Fibroblast of villous mesenchyme (primary cell): ENCODE data around the gene KLK11. TPM values are rescaled to one million over a fixed set of nuclear protein-coding genes. Genes with fewer than 3 reads are reported as not detected.

Experiments used
- DNase-seq: peaks from one replicate; pipeline ENCODE4 v3.0.0-alpha.2; 2010; ENCODE audit warnings: low read depth
- H3K4me3 ChIP-seq: 2 replicates; pipeline ENCODE4 v1.5.1; 2011; ENCODE audit warnings: low read depth, mild to moderate bottlenecking, low read length
- CTCF ChIP-seq: IDR thresholded peaks from 2 replicates; pipeline ENCODE4 v1.5.1; 2012; ENCODE audit warnings: low read depth, mild to moderate bottlenecking, low read length; ENCODE audit not compliant: insufficient read depth
- total RNA-seq: library from RNA; depleted of rRNA; stranded (reverse); fragments of >200 nt; gene quantifications from 2 replicates; pipeline ENCODE4 v1.2.3, GENCODE V29; 2012

The KLK11 gene
- total RNA-seq, 1 donor, result not detected

- DNase-seq, result no peak
- TF ChIP-seq CTCF, result no peak
- no peak within 1 kb of the TSS for H3K4me3 ChIP-seq
Measured at GRCh38 chr19:51064534-51065220, 38.3 kb upstream of the KLK11 start, which contains the start of gene KLK13. Gene KLK13, minus strand, starts transcription at chr19:51065092. Its CDS starts 25 bp downstream, at chr19:51065067.

DNA sequence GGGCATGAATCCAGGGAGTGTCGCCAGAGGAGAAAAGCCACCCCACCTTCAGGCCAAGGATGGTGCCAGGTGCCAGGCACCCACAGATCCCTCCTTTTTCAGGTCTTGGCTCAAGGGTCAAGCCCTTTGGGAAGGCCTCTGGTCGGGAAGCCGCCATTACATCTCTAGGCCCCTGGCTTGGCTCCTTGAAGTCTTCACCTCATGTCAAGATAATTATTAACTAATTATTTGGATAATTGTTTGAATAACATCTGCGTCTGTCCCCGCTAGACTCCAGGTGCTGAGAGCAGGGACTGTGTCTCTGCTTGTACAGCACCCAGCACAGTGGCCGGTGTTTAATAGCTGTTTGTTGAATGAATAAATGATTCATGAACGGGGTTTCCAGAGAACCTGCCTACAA lies 37.2 kb upstream of the KLK11 start:
- no peak for TF ChIP-seq CTCF
- no peak for DNase-seq

GRCh38 chr19:51060973-51061372 lies 34.6 kb upstream of the KLK11 start:
- H3K4me3 ChIP-seq, result no peak overlapping the region
- DNase-seq, result no peak
- TF ChIP-seq CTCF, result no peak

More for the DNA sequence above, 37.2 kb upstream of the KLK11 start:
- H3K4me3 ChIP-seq, result no peak overlapping the region

DNA sequence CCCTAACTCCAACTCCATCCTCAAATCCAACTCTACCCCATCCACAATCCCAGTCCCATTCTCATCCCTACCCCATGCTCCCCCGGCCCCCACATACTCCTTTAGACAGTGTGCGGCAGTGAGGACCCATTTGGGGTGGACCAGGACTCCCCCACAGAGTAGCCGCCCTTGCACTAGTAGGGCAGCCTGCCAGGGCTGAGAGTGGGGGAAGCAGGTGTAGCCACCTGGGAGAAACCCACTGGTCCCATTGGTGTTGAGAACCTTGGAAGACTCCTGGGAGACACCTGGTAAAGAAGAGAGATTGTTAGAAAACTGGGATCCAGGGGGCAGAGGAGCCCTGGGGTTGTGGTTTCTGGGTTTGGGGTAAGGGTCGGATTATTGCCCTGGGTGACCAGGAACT lies 33.9 kb upstream of the KLK11 start:
- no peak for DNase-seq
- no peak overlapping the region for H3K4me3 ChIP-seq
- no peak for TF ChIP-seq CTCF

DNA sequence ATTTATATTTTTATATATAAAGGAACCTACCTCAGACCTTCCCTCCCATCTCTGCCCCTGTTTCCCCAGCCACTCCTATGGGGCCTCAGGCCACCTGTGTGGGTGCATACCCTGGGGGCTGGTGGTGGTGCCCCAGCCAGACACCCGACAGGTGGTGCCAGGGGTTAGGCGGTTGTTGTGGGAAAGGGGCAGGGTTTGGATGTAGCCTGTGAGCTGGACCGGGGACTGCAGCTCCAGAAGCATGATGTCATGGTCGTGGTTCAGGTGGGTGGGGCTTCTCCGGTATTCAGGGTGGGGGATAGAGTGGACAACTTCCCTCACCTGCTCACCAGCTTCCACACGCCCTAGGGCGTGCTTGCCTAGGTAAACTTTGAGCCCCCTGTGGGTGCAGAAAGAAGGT lies 33.3 kb upstream of the KLK11 start:
- DNase-seq, result no peak
- TF ChIP-seq CTCF, result no peak
- no peak overlapping the region for H3K4me3 ChIP-seq

DNA sequence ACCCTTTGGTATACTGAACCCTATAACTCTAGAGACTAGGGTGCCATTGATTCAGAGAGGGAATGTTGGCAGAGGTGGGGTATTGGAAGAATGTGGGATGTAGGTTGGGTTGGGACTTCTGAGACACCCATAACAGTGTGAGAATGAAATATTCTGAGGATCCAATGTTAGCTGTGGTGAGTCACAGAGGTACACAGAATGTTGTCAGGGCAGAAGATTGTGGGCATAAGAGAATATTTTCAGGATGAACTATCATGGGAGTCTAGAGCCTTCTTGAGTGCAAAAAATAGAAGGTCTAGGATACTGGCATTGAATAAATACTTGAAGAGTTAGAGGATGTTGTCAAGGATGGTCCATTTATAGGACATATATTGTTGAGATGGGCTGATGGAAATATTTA lies 29.4 kb upstream of the KLK11 start:
- no peak overlapping the region for H3K4me3 ChIP-seq
- DNase-seq, result no peak
- TF ChIP-seq CTCF, result no peak

GRCh38 chr19:51047031-51047335 lies 20.6 kb upstream of the KLK11 start:
- no peak overlapping the region for H3K4me3 ChIP-seq
- TF ChIP-seq CTCF, result no peak
- DNase-seq, result no peak
